ENCODE data around the gene NOTCH4. TPM values are rescaled to one million over a fixed set of nuclear protein-coding genes. Genes with fewer than 3 reads are reported as not detected.

The NOTCH4 gene
- total RNA-seq, 1 donor from 2014 or later = 4.9 TPM

DNA sequence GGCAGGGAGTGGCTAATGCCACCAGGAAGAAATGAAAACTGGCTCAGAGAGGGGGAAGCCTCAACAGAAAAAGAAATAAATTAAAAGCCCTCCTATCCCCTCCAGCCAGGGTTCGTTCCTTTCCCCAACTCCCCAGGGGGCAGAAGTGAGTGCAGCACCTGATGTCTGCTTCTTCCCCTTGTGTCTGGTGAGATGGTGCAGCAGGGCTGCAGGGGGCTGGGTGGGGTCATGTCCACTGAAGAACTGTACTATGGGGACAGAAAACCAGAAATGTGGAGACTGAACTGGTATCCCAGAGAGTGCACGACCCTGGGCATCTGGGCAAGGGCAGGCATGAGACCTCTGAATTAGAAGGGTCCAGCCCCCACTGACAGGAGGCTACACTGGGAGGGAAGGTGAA lies 55.5 kb downstream of the NOTCH4 start:
- no peak for DNase-seq
- no peak overlapping the region for H3K27ac Mint-ChIP-seq (ENCODE audit: unreplicated experiment)
- H3K36me3 Mint-ChIP-seq (ENCODE audit: unreplicated experiment) = peaks cover 6% of the 10 kb centered on the region
- peaks cover 17% of the 10 kb centered on the region for H3K9me3 Mint-ChIP-seq (ENCODE audit: unreplicated experiment)
- peaks cover 10% of the 10 kb centered on the region for H3K27me3 Mint-ChIP-seq (ENCODE audit: unreplicated experiment)
- H3K4me3 Mint-ChIP-seq (ENCODE audit: unreplicated experiment) = peak overlapping the region; percentile 13
- peaks cover 12% of the 10 kb centered on the region for H3K4me1 Mint-ChIP-seq (ENCODE audit: low read depth, unreplicated experiment)
- TF ChIP-seq, protein P1, sequence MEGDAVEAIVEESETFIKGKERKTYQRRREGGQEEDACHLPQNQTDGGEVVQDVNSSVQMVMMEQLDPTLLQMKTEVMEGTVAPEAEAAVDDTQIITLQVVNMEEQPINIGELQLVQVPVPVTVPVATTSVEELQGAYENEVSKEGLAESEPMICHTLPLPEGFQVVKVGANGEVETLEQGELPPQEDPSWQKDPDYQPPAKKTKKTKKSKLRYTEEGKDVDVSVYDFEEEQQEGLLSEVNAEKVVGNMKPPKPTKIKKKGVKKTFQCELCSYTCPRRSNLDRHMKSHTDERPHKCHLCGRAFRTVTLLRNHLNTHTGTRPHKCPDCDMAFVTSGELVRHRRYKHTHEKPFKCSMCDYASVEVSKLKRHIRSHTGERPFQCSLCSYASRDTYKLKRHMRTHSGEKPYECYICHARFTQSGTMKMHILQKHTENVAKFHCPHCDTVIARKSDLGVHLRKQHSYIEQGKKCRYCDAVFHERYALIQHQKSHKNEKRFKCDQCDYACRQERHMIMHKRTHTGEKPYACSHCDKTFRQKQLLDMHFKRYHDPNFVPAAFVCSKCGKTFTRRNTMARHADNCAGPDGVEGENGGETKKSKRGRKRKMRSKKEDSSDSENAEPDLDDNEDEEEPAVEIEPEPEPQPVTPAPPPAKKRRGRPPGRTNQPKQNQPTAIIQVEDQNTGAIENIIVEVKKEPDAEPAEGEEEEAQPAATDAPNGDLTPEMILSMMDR (IDR thresholded peaks at IDR 0.05; ENCODE audit: partially characterized antibody, unreplicated experiment) = no peak

DNA sequence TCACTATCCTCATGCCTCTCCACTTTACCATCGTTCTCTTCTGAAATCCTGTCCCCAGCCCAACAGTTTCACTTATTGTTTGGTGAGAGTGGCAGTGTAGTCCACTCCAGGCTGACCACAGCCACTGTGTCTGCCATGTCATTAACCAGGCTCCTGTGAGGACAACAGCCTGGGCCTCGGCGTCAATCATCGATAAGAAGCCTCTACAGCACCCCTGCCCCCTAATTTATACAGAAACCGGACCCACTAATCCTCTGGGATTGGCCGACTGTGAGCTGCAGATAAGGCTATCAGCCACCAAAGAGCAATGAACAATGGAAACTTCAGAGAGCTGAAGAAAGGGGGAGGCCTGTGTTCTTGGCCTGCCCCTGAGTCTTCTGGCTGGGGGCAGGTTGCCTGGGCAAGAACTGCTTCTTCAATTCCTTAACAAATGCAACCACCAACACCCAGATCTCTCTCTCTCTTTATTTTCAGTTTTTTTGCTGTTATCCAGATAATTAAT lies 56.1 kb downstream of the NOTCH4 start:
- peaks cover 12% of the 10 kb centered on the region for H3K4me1 Mint-ChIP-seq (ENCODE audit: low read depth, unreplicated experiment)
- no peak for DNase-seq
- H3K4me3 Mint-ChIP-seq (ENCODE audit: unreplicated experiment) = peak overlapping the region; percentile 13
- peaks cover 14% of the 10 kb centered on the region for H3K27me3 Mint-ChIP-seq (ENCODE audit: unreplicated experiment)
- peaks cover 18% of the 10 kb centered on the region for H3K9me3 Mint-ChIP-seq (ENCODE audit: unreplicated experiment)
- TF ChIP-seq, protein P1 (IDR thresholded peaks at IDR 0.05; ENCODE audit: partially characterized antibody, unreplicated experiment) = no peak
- H3K27ac Mint-ChIP-seq (ENCODE audit: unreplicated experiment) = peak overlapping the region; percentile 45
- peaks cover 6% of the 10 kb centered on the region for H3K36me3 Mint-ChIP-seq (ENCODE audit: unreplicated experiment)

DNA sequence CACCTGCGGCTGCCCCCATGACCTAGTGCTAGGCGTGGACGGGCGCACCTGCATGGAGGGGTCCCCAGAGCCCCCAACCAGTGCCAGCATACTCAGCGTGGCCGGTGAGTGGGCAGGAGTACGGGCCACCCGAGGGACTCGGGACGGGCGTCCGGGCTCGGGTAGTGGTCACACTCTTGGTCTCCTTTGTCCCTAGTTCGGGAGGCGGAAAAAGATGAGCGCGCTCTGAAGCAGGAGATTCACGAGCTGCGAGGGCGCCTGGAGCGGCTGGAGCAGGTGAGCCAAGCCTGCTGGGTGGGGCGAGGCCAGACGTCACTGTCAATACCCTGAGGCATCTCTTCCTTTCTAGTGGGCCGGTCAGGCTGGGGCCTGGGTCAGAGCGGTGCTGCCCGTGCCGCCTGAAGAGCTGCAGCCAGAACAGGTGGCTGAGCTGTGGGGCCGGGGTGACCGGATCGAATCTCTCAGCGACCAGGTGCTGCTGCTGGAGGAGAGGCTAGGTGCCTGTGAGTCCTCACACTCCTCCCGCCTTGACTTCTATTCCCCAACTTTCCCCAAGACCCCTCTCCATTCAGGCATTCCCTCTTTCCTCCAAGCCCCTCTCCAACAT lies 56.6 kb downstream of the NOTCH4 start:
- DNase-seq = no peak
- peaks cover 12% of the 10 kb centered on the region for H3K4me1 Mint-ChIP-seq (ENCODE audit: low read depth, unreplicated experiment)

DNA sequence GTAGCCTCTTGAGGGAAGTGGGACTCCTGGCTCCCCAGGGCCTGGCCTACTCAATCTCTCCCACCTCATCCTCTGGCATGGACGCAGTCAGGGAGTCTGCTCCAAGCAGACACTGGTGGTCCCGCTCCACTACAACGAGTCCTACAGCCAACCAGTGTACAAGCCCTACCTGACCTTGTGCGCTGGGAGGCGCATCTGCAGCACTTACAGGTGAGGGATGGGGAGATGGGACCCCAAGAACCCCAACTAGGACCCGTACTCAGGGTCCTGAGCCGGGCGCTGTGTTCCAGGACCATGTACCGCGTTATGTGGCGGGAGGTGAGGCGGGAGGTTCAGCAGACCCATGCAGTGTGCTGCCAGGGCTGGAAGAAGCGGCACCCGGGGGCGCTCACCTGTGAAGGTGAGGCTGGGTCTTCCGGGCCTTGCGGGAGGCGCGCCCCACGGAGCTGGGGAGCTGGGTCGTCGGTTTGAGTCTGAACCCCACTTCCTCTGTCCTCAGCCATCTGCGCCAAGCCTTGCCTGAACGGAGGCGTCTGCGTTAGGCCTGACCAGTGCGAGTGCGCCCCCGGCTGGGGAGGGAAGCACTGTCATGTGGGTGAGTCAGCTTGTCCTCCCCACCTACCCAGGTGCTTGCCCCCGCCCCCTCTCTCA lies 57.3 kb downstream of the NOTCH4 start:
- H3K36me3 Mint-ChIP-seq (ENCODE audit: unreplicated experiment) = peaks cover 6% of the 10 kb centered on the region
- peaks cover 22% of the 10 kb centered on the region for H3K27me3 Mint-ChIP-seq (ENCODE audit: unreplicated experiment)
- no peak overlapping the region for H3K4me3 Mint-ChIP-seq (ENCODE audit: unreplicated experiment)
- H3K4me1 Mint-ChIP-seq (ENCODE audit: low read depth, unreplicated experiment) = peaks cover 12% of the 10 kb centered on the region
- H3K27ac Mint-ChIP-seq (ENCODE audit: unreplicated experiment) = no peak overlapping the region
- peaks cover 21% of the 10 kb centered on the region for H3K9me3 Mint-ChIP-seq (ENCODE audit: unreplicated experiment)
- TF ChIP-seq, protein P1 (IDR thresholded peaks at IDR 0.05; ENCODE audit: partially characterized antibody, unreplicated experiment) = no peak
- DNase-seq = peak; percentile 47

More for the DNA sequence above, 56.6 kb downstream of the NOTCH4 start:
- H3K36me3 Mint-ChIP-seq (ENCODE audit: unreplicated experiment) = peaks cover 6% of the 10 kb centered on the region
- H3K4me3 Mint-ChIP-seq (ENCODE audit: unreplicated experiment) = no peak overlapping the region
- TF ChIP-seq, protein P1 (IDR thresholded peaks at IDR 0.05; ENCODE audit: partially characterized antibody, unreplicated experiment) = no peak
- H3K27ac Mint-ChIP-seq (ENCODE audit: unreplicated experiment) = peak overlapping the region; percentile 45
- peaks cover 18% of the 10 kb centered on the region for H3K27me3 Mint-ChIP-seq (ENCODE audit: unreplicated experiment)
- H3K9me3 Mint-ChIP-seq (ENCODE audit: unreplicated experiment) = peaks cover 21% of the 10 kb centered on the region

DNA sequence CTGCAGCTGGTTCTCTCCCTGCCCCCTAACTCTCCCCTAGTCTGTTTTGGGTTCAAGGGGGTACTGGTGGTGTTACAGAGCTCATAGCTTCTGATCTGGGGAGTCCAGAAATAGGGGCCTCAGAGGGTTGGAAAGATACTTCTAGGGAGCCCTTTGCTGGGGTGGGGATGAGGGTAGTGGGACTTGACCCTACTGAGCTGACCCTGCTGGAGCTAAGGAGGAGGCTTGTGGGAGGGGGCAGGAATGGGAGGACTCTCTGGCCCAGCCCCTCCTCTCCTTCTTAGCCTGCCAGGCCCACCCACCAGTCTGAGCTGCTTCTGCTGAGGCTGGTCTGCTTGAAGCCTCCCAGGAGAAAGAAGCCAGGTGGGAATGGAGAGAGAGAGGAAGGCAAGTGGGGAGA lies 59.6 kb downstream of the NOTCH4 start, which contains the start of gene EGFL8:
Gene EGFL8, plus strand, starts transcription at position 301 of the 400 bp plus-strand sequence. CDS start 1,571 bp downstream, outside the sequence.
- Mint-ChIP-seq H3K4me1 (ENCODE audit: low read depth, unreplicated experiment) (peaks cover 12% of the 10 kb centered on the region), H3K4me3 (ENCODE audit: unreplicated experiment) (peak within 1 kb of the TSS; percentile 43), H3K9me3 (ENCODE audit: unreplicated experiment) (peaks cover 21% of the 10 kb centered on the region), H3K27me3 (ENCODE audit: unreplicated experiment) (peaks cover 18% of the 10 kb centered on the region), H3K36me3 (ENCODE audit: unreplicated experiment) (no peaks in the 10 kb centered on the region), H3K27ac (ENCODE audit: unreplicated experiment) (no peak within 1 kb of the TSS)
- TF ChIP-seq, protein P1 (IDR thresholded peaks at IDR 0.05; ENCODE audit: partially characterized antibody, unreplicated experiment) = no peak
- no peak for DNase-seq
